Body of pancreas (tissue), 4 donors: Measurements from ENCODE around the gene ANKRD22.

ENCODE experiments used
- POLR2A ChIP-seq, 3 donors: fragments of 450-650 bp; IDR thresholded peaks; one replicate each; pipeline ENCODE4 v1.6.1; 2016; ENCODE audit warnings: antibody characterized with exemption in 3 of 3, mild to moderate bottlenecking in 2 of 3
- TF ChIP-seq, protein P1 (sequence below), 7 experiments: fragments of 450-650 bp in 4 of 7; fragments of 200-600 bp in 3 of 7; sonication (generic) in 3 of 7; IDR thresholded peaks; one replicate each; pipeline ENCODE4 v1.5.1; 2016 to 2019; ENCODE audit warnings: antibody characterized with exemption in 7 of 7

DNA sequence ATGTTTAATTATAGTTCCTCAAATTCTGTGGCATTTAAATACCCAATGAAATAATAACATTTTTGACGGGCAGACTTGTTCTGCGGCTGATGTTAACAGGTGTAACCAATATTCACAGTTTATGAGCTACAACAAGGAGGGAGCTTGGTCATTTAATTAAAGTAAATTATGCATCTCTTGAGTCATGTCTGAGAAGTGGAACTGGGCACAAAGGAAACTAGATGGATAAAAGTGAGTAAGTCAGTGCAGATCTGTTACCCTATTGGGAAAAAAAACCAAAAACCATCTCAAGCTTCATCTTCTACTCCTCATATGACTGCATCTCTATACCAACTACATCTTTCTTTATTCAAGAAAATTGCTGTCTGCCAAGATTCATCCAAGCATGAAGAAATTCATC, 24.0 kb downstream of the ANKRD22 start:
- TF ChIP-seq, protein P1, sequence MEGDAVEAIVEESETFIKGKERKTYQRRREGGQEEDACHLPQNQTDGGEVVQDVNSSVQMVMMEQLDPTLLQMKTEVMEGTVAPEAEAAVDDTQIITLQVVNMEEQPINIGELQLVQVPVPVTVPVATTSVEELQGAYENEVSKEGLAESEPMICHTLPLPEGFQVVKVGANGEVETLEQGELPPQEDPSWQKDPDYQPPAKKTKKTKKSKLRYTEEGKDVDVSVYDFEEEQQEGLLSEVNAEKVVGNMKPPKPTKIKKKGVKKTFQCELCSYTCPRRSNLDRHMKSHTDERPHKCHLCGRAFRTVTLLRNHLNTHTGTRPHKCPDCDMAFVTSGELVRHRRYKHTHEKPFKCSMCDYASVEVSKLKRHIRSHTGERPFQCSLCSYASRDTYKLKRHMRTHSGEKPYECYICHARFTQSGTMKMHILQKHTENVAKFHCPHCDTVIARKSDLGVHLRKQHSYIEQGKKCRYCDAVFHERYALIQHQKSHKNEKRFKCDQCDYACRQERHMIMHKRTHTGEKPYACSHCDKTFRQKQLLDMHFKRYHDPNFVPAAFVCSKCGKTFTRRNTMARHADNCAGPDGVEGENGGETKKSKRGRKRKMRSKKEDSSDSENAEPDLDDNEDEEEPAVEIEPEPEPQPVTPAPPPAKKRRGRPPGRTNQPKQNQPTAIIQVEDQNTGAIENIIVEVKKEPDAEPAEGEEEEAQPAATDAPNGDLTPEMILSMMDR (IDR thresholded peaks at IDR 0.05) = no peak
- TF ChIP-seq POLR2A (IDR thresholded peaks at IDR 0.05) = no peak
